ENCODE results near the gene PHF12.

Gene PHF12

GRCh38 chr17:28956112-28956511 is 4.8 kb upstream of the PHF12 start:
- no peak overlapping the region for H2AFZ ChIP-seq (ENCODE audit: low read length)
- TF ChIP-seq, protein P1, sequence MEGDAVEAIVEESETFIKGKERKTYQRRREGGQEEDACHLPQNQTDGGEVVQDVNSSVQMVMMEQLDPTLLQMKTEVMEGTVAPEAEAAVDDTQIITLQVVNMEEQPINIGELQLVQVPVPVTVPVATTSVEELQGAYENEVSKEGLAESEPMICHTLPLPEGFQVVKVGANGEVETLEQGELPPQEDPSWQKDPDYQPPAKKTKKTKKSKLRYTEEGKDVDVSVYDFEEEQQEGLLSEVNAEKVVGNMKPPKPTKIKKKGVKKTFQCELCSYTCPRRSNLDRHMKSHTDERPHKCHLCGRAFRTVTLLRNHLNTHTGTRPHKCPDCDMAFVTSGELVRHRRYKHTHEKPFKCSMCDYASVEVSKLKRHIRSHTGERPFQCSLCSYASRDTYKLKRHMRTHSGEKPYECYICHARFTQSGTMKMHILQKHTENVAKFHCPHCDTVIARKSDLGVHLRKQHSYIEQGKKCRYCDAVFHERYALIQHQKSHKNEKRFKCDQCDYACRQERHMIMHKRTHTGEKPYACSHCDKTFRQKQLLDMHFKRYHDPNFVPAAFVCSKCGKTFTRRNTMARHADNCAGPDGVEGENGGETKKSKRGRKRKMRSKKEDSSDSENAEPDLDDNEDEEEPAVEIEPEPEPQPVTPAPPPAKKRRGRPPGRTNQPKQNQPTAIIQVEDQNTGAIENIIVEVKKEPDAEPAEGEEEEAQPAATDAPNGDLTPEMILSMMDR (IDR thresholded peaks at IDR 0.05; ENCODE audit: low read length): no peak
- no peak for TF ChIP-seq EZH2 (IDR thresholded peaks at IDR 0.05; ENCODE audit: borderline replicate concordance, low read length)
- no peaks in the 10 kb centered on the region for H3K27me3 ChIP-seq (ENCODE audit: insufficient read depth, low read length)
- no peaks in the 10 kb centered on the region for H4K20me1 ChIP-seq (ENCODE audit: insufficient read depth, low read length)
- no peaks in the 10 kb centered on the region for H3K79me2 ChIP-seq (ENCODE audit: insufficient read depth, low read length)
- H3K4me3 ChIP-seq (ENCODE audit: low read depth, low read length, poor library complexity, severe bottlenecking): no peak overlapping the region
- H3F3A ChIP-seq (ENCODE audit: insufficient read depth, low read length): no peaks in the 10 kb centered on the region
- H3K4me2 ChIP-seq (ENCODE audit: low read length): no peak overlapping the region
- no peaks in the 10 kb centered on the region for H3K36me3 ChIP-seq (ENCODE audit: insufficient read depth, low read length)
- no peak overlapping the region for H3K27ac ChIP-seq (ENCODE audit: low read depth, low read length, poor library complexity, severe bottlenecking)
- no peaks in the 10 kb centered on the region for H3K9me3 ChIP-seq (ENCODE audit: low read length)
- H3K9me2 ChIP-seq (ENCODE audit: low read depth, low read length): no peaks in the 10 kb centered on the region
- no peak overlapping the region for H3K9ac ChIP-seq (ENCODE audit: low read length)
- H3K4me1 ChIP-seq (ENCODE audit: insufficient read depth, low read length, severe bottlenecking): peaks cover 10% of the 10 kb centered on the region

DNA sequence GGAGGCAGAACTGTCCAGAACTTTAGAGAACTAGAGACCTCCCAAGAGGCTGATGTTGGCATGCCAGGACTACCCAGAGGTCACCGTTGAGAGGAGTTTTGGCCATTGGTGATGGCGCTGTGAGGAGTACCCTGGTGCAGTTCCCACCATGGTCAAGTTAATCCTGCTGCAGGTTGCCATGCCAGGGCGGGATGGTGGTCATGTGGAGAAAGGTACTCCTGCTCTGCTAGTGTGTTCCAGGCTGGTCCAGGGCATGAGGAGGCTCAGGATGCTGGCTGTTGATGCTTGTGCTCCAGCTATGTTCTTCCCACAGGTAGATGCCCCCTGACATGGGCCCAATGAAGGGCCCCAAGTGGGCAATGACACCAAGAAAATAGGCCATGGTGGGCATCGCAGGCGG is 4.1 kb upstream of the PHF12 start:
- Histone ChIP-seq H3K79me2 (ENCODE audit: insufficient read depth, low read length) (peaks cover 4% of the 10 kb centered on the region), H3K4me3 (ENCODE audit: low read depth, low read length, poor library complexity, severe bottlenecking) (no peak overlapping the region), H3K27me3 (ENCODE audit: insufficient read depth, low read length) (no peaks in the 10 kb centered on the region), H2AFZ (ENCODE audit: low read length) (no peak overlapping the region), H3F3A (ENCODE audit: insufficient read depth, low read length) (no peaks in the 10 kb centered on the region), H3K9me3 (ENCODE audit: low read length) (no peaks in the 10 kb centered on the region), H3K4me2 (ENCODE audit: low read length) (no peak overlapping the region), H4K20me1 (ENCODE audit: insufficient read depth, low read length) (no peaks in the 10 kb centered on the region), H3K9me2 (ENCODE audit: low read depth, low read length) (no peaks in the 10 kb centered on the region), H3K36me3 (ENCODE audit: insufficient read depth, low read length) (no peaks in the 10 kb centered on the region), H3K9ac (ENCODE audit: low read length) (no peak overlapping the region), H3K27ac (ENCODE audit: low read depth, low read length, poor library complexity, severe bottlenecking) (no peak overlapping the region), H3K4me1 (ENCODE audit: insufficient read depth, low read length, severe bottlenecking) (peaks cover 10% of the 10 kb centered on the region)
- TF ChIP-seq EZH2 (IDR thresholded peaks at IDR 0.05; ENCODE audit: borderline replicate concordance, low read length): no peak
- TF ChIP-seq, protein P1 (IDR thresholded peaks at IDR 0.05; ENCODE audit: low read length): no peak

- H2AFZ ChIP-seq (ENCODE audit: low read length): no peak overlapping the region
- H3K27me3 ChIP-seq (ENCODE audit: insufficient read depth, low read length): no peaks in the 10 kb centered on the region
- no peak overlapping the region for H3K9ac ChIP-seq (ENCODE audit: low read length)
Measured at GRCh38 chr17:28954886-28955285, 3.6 kb upstream of the PHF12 start.

More at GRCh38 chr17:28954886-28955285, 3.6 kb upstream of the PHF12 start:
- H3K79me2 ChIP-seq (ENCODE audit: insufficient read depth, low read length): peaks cover 9% of the 10 kb centered on the region
- H3K9me3 ChIP-seq (ENCODE audit: low read length): no peaks in the 10 kb centered on the region
- no peak overlapping the region for H3K4me2 ChIP-seq (ENCODE audit: low read length)
- H3F3A ChIP-seq (ENCODE audit: insufficient read depth, low read length): no peaks in the 10 kb centered on the region
- no peaks in the 10 kb centered on the region for H3K9me2 ChIP-seq (ENCODE audit: low read depth, low read length)
- peaks cover 10% of the 10 kb centered on the region for H3K4me1 ChIP-seq (ENCODE audit: insufficient read depth, low read length, severe bottlenecking)
- no peak overlapping the region for H3K27ac ChIP-seq (ENCODE audit: low read depth, low read length, poor library complexity, severe bottlenecking)
- no peak overlapping the region for H3K4me3 ChIP-seq (ENCODE audit: low read depth, low read length, poor library complexity, severe bottlenecking)
- no peak for TF ChIP-seq EZH2 (IDR thresholded peaks at IDR 0.05; ENCODE audit: borderline replicate concordance, low read length)
- TF ChIP-seq, protein P1 (IDR thresholded peaks at IDR 0.05; ENCODE audit: low read length): no peak
- H3K36me3 ChIP-seq (ENCODE audit: insufficient read depth, low read length): no peaks in the 10 kb centered on the region
- H4K20me1 ChIP-seq (ENCODE audit: insufficient read depth, low read length): no peaks in the 10 kb centered on the region
